Adipocyte (in vitro differentiated cells): ENCODE results near the gene LMTK3.
"Not testable (repeated sequence)": the region's sequence is repeated elsewhere in the genome, so short reads cannot be mapped to it uniquely, and the experiment has no call there.

Experiments
- DNase-seq: peaks from one replicate; pipeline ENCODE4 v3.0.0-alpha.2; 2015; ENCODE audit warnings: low read depth
- H3K27me3 ChIP-seq: replicated peaks from 2 replicates; pipeline ENCODE4 v1.7.0; 2013; ENCODE audit warnings: mild to moderate bottlenecking, low read length, moderate library complexity; ENCODE audit not compliant: control insufficient read depth, insufficient read depth
- H3K36me3 ChIP-seq: 2 replicates; pipeline ENCODE4 v1.7.0; 2013; ENCODE audit warnings: low read length, mild to moderate bottlenecking, moderate library complexity; ENCODE audit not compliant: control insufficient read depth, insufficient read depth, severe bottlenecking
- H3K4me1 ChIP-seq: 2 replicates; pipeline ENCODE4 v1.7.0; 2013; ENCODE audit warnings: mild to moderate bottlenecking, low read length, moderate library complexity; ENCODE audit not compliant: control insufficient read depth, insufficient read depth
- H3K4me3 ChIP-seq: 2 replicates; pipeline ENCODE4 v1.7.0; 2013; ENCODE audit warnings: mild to moderate bottlenecking, low read length, moderate library complexity
- H3K9ac ChIP-seq: 2 replicates; pipeline ENCODE4 v1.7.0; 2013; ENCODE audit warnings: mild to moderate bottlenecking, low read length, moderate library complexity
- H3K9me3 ChIP-seq: 2 replicates; pipeline ENCODE4 v1.7.0; 2013; ENCODE audit warnings: mild to moderate bottlenecking, low read length, moderate library complexity; ENCODE audit not compliant: control insufficient read depth

Gene LMTK3

GRCh38 chr19:48537541-48537940 lies 25.9 kb upstream of the LMTK3 start:
- H3K4me1 ChIP-seq = no peaks in the 10 kb centered on the region
- no peaks in the 10 kb centered on the region for H3K36me3 ChIP-seq
- H3K9ac ChIP-seq = no peak overlapping the region
- H3K27me3 ChIP-seq = no peaks in the 10 kb centered on the region
- H3K9me3 ChIP-seq = no peaks in the 10 kb centered on the region
- H3K4me3 ChIP-seq = no peak overlapping the region
- no peak for DNase-seq

- H3K9ac ChIP-seq = no peak overlapping the region
- peaks cover 6% of the 10 kb centered on the region for H3K9me3 ChIP-seq
- H3K27me3 ChIP-seq = no peaks in the 10 kb centered on the region
- DNase-seq = no peak
- no peaks in the 10 kb centered on the region for H3K36me3 ChIP-seq
- no peaks in the 10 kb centered on the region for H3K4me1 ChIP-seq
- H3K4me3 ChIP-seq = no peak overlapping the region
These were observed 22.1 kb upstream of the LMTK3 start for GRCh38 chr19:48533770-48534169.

GRCh38 chr19:48530770-48531169 lies 19.1 kb upstream of the LMTK3 start:
- Histone ChIP-seq H3K4me3 (no peak overlapping the region), H3K4me1 (no peaks in the 10 kb centered on the region), H3K36me3 (no peaks in the 10 kb centered on the region), H3K9me3 (peaks cover 22% of the 10 kb centered on the region), H3K9ac (no peak overlapping the region), H3K27me3 (no peaks in the 10 kb centered on the region)
- no peak for DNase-seq

DNA sequence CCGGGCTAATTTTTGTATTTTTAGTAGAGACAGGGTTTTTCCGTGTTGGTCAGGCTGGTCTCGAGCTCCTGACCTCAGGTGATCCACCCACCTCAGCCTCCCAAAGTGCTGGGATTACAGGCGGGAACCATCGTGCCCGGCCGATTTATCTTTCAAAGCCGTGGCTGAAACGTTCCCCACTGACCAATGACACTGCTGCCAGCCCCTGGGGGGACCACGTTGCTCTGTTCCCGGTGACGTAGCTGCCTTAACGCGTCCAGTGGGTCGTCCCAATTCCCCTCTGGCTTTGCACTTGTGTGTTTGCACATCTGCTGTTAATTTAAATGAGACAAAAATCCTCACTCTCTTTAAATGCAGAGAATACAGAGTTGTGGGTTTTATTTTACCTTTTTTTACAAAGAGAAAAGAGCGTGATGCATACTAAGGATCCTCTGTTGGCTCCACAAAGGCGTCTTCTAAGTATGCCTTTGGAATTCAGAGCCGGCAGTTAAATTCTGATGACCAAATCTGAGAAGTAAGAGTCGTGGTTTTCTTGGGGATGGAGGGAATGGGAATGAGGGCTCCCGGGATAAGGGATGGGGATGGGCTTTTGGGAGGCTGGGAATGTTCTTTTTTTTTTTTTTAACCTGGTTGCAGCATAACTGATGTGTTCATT lies 18.6 kb upstream of the LMTK3 start:
- DNase-seq = peak; percentile 15
- no peaks in the 10 kb centered on the region for H3K36me3 ChIP-seq
- no peaks in the 10 kb centered on the region for H3K4me1 ChIP-seq

GRCh38 chr19:48529156-48529555 lies 17.5 kb upstream of the LMTK3 start:
- no peaks in the 10 kb centered on the region for H3K4me1 ChIP-seq
- H3K9ac ChIP-seq = no peak overlapping the region
- H3K36me3 ChIP-seq = no peaks in the 10 kb centered on the region
- no peak overlapping the region for H3K4me3 ChIP-seq
- DNase-seq = no peak
- H3K27me3 ChIP-seq = no peaks in the 10 kb centered on the region
- peaks cover 27% of the 10 kb centered on the region for H3K9me3 ChIP-seq

More for the DNA sequence above, 18.6 kb upstream of the LMTK3 start:
- Histone ChIP-seq H3K9me3 (peaks cover 22% of the 10 kb centered on the region), H3K9ac (no peak overlapping the region), H3K27me3 (no peaks in the 10 kb centered on the region), H3K4me3 (no peak overlapping the region)

DNA sequence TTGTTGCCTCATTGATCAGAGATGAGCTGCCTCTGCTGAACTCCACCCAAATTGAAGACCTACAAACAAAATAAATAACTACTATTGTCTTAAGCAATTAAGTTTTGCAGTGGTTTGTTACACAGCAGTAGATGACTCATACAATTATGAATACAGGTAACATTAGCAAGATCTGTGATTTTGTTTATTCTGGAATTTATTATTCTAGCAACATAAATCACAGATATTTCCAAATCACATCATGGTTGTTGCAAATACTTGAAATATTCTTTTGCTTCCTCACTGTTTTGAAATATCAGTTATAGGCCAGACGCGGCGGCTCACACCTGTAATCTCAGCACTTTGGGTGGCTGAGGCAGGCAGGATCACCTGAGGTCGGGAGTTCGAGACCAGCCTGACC lies 13.1 kb upstream of the LMTK3 start:
- no peaks in the 10 kb centered on the region for H3K27me3 ChIP-seq
- no peak for DNase-seq
- H3K4me3 ChIP-seq = no peak overlapping the region

GRCh38 chr19:48524221-48524620 lies 12.6 kb upstream of the LMTK3 start:
- Histone ChIP-seq H3K9me3 (peaks cover 28% of the 10 kb centered on the region), H3K4me1 (no peaks in the 10 kb centered on the region), H3K9ac (no peak overlapping the region)

More for the DNA sequence above, 13.1 kb upstream of the LMTK3 start:
- H3K36me3 ChIP-seq = no peaks in the 10 kb centered on the region
- H3K4me1 ChIP-seq = no peaks in the 10 kb centered on the region
- H3K9ac ChIP-seq = no peak overlapping the region
- peaks cover 30% of the 10 kb centered on the region for H3K9me3 ChIP-seq

GRCh38 chr19:48520134-48520533 lies 8.5 kb upstream of the LMTK3 start:
- Histone ChIP-seq H3K27me3 (no peaks in the 10 kb centered on the region), H3K36me3 (no peaks in the 10 kb centered on the region), H3K9ac (no peak overlapping the region), H3K4me3 (no peak overlapping the region), H3K4me1 (no peaks in the 10 kb centered on the region), H3K9me3 (peaks cover 8% of the 10 kb centered on the region)
- DNase-seq = no peak

More at GRCh38 chr19:48524221-48524620, 12.6 kb upstream of the LMTK3 start:
- DNase-seq = no peak
- Histone ChIP-seq H3K36me3 (no peaks in the 10 kb centered on the region), H3K4me3 (no peak overlapping the region), H3K27me3 (no peaks in the 10 kb centered on the region)

GRCh38 chr19:48519426-48519825 lies 7.8 kb upstream of the LMTK3 start:
- H3K9me3 ChIP-seq, H3K4me1 ChIP-seq, H3K27me3 ChIP-seq, DNase-seq, H3K36me3 ChIP-seq, H3K9ac ChIP-seq, H3K4me3 ChIP-seq: not testable (repeated sequence)

- Histone ChIP-seq H3K9ac (no peak overlapping the region), H3K4me3 (no peak overlapping the region), H3K4me1 (no peaks in the 10 kb centered on the region), H3K36me3 (no peaks in the 10 kb centered on the region), H3K9me3 (no peaks in the 10 kb centered on the region), H3K27me3 (peaks cover 4% of the 10 kb centered on the region)
- DNase-seq = no peak
These were observed 6.6 kb upstream of the LMTK3 start for GRCh38 chr19:48518207-48518606.

DNA sequence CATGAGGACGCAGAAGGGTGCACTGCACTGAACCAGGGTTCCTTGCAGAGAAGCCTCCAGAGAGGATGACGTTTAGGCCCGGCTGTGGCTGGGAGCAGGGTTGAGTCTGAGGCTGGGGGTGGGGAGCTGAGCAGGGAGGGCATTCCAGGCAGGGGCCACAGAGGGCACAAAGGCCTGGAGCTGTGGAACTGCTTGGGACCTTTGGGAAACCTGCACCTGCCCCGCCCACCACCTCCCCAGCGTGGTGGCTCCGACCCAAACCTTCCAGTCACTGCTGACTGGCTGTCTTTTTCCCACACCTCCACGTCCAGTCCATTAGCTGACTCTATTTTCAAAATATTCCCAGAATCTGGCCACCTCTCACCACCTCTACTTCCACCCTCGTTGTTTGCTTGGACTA lies 4.9 kb upstream of the LMTK3 start:
- DNase-seq = no peak
- Histone ChIP-seq H3K4me3 (no peak overlapping the region), H3K27me3 (peaks cover 16% of the 10 kb centered on the region)

DNA sequence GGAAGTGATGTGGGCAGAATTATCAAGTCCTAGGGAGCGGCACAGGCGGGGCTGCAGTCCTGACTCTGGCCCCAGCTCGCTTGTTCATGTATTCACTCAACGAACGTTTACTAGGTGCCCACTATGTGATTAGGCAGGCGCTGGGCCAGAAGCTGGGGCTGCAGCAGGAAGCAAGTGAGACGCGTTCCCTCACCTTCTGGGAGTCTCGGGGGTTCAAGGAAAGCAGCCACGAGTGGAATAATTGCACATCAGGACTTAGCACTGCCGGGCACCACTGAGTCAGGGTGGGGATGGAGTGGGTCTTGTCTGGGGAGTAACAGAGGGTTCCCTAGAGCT lies 2.5 kb upstream of the LMTK3 start:
- no peaks in the 10 kb centered on the region for H3K36me3 ChIP-seq
- peaks cover 26% of the 10 kb centered on the region for H3K27me3 ChIP-seq
- DNase-seq = no peak
- H3K4me1 ChIP-seq = no peaks in the 10 kb centered on the region
- H3K9ac ChIP-seq = no peak overlapping the region
- no peak overlapping the region for H3K4me3 ChIP-seq
- no peaks in the 10 kb centered on the region for H3K9me3 ChIP-seq

More for the DNA sequence above, 4.9 kb upstream of the LMTK3 start:
- no peak overlapping the region for H3K9ac ChIP-seq
- H3K36me3 ChIP-seq = no peaks in the 10 kb centered on the region
- H3K9me3 ChIP-seq = no peaks in the 10 kb centered on the region
- H3K4me1 ChIP-seq = no peaks in the 10 kb centered on the region
